GM18498 (cell line): ENCODE measurements around the gene ITGA11.
A peak's percentile ranks its signal among the peaks of the same experiment; 100 is the strongest.

Experiments used
- ATAC-seq: cut with Tn5 transposase; IDR thresholded peaks from one replicate; pipeline ENCODE4 v1.9.1; 2021; ENCODE audit warnings: mild to moderate bottlenecking, moderate library complexity; ENCODE audit not compliant: unreplicated experiment

ITGA11 gene

DNA sequence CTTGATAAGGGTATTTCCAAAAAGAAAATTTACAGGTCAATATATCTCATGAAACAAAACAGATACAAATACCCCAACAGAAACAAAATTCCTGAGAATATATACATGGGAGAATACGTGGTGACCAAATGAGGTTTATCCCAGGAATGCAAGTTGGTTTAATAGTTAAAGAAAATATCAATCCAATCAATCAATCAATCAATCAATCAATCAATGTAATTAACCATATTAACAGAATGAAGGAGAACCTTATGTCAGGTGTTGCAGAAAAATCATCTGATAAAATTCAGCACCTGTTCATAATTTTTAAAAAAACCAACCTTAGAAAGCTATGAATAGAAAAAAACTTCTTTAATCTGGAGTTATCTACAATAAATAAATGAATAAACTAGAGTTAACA lies 35.9 kb downstream of the ITGA11 start:
- ATAC-seq, result no peak

DNA sequence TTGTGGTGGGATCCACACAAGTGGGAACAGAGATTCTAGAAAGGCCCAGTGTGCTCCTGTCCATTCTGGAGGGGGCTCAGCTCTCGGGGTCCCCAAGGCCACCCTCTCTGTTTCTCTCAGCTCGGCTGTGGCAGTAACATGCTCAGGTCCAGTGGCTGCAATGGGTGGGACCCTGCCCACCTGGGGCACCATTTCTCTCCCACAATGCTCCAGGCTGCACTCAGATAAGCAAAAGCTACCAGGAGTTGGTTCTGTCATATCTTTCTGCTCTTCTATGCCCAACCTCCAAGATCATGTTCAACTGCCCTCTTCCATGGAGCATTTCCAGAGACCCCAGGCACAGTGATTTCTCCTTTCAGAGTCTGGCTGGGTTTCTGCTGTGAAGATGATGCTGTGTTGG lies 40.8 kb downstream of the ITGA11 start:
- ATAC-seq, result no peak

DNA sequence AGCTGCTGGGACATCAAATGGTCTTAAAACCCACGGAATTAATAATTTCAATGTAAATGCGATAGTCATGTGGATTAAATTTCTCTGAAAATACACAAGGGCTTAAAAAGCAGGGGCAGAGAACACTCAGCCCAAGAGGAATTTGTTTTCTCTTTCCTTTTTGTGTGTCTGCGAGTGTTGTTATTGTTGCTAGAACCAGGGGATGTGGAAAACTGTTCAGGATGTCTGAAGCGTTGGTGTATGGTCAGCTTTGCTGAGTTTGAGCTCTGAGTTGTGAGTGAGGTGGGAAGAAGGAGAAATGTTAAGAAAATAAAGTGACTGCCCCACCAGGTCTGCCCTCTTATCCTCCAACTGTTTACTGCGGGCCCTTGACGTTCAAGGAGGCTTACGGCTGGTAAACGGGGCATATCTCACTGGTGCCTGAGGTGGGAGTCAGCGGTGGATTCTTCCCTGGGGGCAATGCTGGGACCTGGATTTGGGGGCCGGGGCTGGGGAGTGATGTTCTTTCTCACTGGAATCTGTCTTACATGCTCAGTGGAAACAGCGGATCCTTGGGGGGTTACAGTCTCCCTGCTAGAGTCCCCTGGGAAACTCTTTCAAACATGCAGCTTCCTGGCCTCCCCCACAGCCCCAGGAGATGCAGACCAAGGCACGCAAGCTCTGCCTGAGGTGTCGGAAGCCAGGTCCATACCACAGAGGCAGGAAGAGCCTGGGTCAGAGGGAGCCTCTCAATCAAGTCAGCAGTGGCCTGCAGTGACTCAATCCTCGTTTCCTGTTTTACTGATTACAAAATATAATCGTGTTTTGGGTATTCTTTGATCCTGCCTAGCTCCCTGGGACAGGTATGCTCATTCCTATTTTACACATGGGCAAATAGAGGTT lies 41.8 kb downstream of the ITGA11 start:
- no peak for ATAC-seq

DNA sequence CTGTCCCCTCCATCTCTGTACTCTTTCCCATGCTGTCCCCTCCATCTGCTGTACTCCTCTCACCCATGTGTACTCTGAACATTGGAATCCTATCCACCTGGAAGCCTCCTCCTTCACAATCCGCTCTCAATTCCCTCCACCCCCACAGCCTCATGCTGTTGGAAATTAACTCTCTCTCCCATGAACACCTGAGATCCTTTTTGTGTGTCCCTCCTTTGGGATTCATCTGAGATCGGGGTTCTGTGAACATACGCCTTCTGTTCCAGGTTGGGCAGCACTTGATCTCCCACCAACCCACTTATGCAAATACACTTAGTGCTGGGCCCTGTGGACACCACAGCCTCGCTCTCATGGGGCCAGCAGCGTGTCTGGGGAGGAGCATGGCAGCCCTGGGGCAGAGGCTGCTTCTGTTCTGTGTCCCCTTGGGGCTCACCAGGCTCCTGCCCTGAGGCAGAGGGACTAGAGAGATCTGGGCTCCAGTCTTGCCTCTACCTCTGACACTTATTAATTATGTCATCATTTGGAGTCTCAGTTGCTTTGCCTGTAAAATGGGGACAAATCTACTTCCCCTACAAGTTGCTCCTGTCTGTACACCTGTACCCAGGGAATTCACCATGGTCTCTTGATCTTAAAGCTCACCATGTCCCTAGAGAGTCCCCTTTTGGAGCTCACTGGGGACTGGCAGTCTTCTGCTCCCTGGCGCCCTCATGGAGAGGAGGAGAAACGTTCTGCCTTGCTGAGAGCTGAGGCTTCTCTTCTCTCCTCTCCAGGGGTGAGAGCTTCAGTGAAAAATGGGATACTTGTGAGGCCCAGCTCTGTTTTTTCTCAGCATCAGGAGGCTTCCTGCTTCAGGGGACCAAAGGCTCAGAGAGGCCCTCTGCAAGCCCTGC lies 42.7 kb downstream of the ITGA11 start:
- no peak for ATAC-seq

DNA sequence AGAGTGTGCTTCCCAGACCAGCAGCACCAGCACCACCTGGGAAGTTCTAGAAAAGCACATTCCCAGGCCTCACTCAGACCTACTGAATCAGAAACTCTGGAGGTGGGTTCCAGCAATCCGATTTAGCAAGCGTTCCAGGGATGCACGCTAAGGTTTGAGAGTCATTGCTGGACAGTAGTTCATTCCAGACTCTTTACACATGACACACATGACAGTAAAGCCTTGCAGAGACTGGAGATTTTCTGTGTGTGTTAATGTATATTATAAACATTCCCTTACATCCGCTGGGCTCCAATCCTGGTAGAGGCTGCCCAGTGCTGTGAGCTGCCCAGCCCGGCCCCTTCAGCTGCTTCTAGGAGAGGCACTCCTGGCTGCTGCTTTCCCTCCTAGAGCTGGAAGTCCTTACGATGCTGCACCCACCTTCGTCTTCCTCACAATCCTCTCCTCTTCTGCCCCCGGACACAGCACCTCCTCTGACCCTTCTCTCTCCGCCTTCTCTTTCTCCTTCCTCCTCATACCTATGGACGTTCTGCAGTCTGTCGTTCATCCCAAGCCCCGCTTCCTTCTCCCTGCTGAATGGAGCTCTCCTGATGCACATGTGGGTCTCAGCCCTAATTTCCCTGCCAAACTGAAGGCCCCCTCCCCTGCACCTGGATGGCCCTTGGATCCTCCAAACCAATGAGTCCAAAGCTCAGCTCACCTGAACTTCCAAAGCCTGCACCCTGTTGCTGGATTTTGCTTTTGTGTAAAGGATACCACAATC lies 44.4 kb downstream of the ITGA11 start:
- no peak for ATAC-seq

DNA sequence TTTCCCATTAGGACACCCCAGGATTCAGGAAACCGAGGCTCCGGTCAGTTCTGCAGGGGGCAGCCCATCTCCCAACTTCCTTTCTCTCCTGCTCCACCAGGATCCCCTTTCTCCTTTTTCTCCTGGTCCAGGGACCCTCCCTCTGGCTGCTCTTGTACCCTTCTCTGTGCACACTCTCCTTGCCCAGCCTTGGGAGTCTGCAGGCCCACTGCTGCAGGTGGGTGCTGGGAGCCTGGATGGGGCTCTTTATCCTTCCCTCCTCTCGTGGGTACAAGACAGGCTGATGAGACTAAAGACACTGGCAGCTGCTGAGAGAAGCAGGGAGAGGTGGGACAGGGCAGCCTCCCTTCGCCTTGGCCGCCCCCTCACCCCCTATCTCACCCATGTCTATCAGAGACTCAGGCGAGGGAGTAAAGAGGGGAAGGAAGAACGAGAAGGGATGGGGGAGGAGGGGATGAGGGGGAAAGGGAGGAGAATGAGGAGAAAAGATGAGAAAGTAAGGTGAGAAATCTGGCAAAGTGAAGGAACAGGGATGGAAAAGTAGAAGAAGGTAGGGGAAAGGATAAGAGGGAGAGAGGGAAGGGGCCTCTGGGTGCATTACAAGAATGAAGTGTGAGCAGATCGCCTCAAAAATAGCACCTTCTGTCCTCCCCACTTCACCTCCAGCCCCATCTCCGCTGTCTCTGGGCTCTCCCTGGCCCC lies 45.2 kb downstream of the ITGA11 start:
- no peak for ATAC-seq

DNA sequence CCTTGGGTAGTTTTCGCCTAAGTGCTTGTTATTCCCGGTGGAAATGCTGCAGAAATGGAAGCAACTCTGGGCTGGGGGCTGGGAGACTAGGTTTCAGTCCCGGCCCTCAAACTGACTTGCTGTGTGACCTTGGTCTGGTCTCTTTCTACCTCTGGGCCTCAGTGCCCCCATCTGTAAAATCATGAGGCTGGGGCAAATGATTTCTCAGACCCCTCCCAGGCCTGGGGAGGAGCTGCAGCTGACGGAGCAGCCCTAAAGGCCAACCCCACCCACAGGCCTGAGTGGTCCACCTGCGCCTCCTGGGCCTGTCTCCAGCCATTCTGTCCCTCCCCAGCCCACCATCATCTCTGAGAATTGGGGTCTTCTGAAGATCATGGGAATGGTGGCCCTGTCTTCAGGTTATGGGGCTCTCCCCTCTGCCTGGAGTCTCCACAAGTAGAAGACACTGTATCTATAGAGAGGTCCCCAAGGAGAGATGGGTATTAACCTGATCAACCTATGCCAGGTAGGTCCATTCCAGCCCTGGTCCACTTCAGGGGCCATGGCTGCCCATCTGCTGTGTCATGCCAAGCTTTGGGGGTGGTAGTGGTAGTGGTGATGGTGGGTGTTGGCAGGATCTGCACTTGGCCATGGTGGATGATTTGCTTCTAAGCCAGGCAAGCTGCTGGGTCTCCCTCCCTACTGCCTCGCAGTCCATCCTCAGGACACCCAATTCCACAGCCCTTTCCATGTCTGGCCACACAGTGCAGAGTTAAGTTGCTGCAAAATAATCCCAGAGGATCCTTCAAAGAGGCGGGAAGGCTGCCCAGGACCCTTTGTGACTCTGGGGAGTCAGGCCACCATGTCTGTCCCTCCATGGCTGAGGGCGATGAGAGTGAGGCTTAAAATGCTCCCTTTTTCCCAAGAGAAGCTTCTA lies 46.0 kb downstream of the ITGA11 start:
- no peak for ATAC-seq

DNA sequence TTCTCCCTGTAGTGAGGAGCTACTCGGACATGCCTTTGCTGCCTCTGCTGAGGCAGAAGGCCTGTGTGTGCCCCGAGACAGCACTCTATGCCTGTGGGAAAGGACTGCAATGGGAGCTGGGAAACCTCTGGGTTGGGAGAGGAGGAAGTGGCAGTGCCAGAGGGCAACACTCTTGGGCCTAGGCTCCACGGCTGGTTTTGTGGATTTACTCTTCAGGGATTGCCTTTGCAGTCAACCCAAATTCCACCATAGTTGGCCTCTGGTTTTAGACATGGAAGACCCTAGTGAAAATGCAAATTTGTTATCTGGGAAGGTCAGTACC lies 46.8 kb downstream of the ITGA11 start:
- no peak for ATAC-seq

DNA sequence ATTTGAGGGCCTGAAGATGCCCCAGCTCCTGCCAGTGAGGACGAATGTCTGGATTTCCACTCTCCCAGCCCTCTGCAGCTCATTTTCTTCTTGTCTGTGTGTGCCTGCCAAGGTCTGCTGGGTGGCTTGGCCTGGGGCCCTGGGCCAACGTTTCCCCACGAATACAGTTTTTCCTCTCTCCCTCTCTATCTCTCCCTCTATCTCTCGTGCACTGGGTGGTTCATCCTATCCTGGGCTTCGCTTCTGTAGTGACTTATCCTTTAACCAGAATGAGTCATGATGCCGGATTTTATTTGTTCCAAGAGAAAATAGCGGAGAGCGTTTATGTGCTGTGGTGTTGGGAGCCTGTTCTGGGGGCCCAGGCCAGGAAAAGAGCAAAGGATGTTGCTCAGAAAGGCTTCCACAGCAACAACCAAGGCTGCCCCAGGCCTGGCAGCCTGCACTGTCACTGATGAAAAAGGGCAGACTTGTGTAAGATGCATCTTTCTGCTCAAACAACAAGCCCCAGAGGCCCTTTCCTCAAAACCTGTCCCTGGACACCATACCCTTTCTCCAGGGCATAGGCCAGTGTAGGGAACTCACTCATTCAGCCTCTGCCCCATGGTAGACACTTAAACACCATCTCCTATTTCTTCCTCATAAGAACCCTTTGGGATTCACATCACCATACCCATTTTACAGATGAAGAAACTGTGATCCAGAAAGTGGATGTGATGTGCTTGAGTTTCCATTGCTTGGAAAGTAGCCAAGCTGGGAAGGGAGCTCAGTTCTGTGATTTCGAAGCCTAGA lies 47.3 kb downstream of the ITGA11 start:
- ATAC-seq, result no peak

DNA sequence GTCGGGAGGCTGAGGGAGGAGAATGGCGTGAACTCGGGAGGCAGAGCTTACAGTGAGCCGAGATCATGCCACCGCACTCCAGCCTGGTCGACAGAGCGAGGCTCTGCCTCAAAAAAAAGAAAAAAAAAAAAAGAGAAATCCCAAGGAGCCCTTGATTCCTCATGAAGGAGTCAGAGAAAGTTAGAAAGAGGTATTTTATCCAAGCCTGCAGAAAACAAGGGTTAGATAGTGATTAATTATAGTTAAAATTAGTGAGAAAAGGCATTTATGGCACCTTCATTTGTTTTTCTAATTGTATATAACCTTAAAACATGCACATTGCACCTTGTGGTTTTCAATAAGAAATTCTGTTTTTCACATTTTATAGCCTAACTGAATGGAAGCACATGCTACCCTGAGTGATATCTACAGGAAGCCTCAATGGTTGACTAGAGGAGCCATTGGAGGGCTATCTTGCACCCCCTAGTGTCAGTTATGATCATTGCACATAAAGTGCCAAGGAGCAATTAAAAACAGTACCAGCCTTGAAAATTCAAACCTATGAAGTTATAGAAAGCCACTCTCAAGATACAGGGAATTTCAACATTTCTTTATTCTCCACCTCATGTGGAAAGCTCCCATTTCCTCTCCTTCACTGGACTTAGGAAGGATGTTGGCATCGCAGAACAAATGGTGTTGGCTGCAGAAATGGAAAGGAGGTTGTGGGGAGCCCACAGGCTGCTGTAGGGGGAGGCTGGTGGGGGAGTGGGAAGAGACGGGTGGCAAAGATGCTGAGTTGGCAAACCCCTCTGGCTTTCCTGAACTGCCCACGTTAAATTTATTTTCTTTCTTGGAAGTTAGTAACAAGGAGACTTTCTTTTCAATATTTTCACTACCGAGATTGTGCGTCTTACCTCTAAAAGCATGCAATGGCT lies 48.5 kb downstream of the ITGA11 start:
- peak; percentile 59 for ATAC-seq

DNA sequence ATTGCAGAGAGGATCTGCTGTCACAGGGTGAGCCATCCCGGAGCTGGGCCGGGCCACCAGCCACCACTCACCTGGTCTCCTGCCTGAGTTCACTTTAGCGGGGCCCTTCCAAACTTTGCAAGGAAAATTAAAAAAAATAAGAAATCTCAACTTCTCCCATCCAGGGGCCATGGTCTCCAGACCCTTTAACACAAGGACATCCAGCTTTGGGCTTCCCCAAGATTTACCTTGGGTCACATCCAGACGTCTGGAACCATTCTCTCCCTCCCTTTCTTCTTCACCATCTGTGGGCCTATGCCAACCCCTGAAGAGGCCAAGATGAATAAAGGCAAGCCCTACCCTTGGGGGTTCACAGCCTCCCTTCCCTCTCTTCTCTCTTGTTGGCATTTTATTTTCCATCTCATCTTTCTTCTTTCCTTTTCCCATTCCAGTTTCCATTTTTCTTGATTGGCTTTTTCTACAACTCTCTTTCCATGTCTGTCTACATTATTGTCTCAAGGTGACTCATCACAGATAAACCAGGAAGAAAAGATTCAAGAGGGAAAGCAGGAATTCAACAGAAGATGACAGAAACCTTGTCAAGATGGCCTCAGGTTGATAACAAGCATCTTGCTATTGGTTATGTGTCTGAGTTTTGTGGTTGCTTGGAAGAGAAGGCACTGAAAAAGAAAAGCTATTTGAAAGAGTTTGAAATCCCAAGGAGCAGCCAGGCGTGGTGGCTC lies 49.5 kb downstream of the ITGA11 start:
- no peak for ATAC-seq

DNA sequence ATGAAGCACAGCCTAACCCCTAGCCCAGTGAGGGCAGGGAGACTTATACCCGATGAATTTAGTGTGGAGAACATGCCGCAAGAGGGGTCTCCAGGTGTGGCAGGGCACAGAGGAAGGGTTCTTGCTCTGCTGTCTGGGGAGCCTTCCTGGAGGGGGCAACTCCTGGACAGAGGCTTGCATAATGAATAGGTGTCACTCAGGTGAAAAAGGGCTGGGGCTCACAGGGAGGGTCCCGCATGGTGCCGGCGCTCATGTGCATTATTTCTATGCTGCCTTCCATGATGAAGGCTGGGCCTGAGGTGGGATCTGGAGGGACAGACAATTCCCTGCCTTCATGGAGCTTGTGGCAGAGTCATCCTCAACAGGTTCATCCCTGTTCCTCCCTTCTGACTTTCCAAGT lies 51.5 kb downstream of the ITGA11 start:
- no peak for ATAC-seq

DNA sequence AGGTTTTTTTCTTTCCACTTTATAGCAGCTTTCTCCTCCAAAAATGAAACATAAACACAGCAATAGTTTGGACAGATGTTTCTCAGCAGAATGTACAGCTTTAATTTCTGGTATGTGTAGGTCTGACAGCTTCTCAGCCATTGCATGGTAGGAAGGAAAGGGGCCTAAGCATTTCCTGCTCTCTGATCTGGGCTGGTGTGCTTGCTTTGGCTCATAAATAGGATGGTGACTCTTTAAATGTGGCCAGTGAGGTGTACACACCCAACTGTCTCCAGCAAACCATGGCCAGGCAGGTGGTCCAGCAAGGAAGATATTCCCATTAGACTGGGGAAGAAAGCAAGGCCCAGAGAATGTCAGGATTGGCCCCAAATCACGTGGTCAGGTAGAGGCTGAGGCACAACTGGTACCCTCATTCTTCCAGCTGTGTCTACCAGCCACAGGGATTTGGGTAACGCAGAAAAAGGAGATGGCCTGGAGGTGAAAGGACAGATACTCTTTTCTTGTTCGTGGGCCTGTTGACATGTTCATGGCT lies 52.1 kb downstream of the ITGA11 start:
- ATAC-seq, result no peak

DNA sequence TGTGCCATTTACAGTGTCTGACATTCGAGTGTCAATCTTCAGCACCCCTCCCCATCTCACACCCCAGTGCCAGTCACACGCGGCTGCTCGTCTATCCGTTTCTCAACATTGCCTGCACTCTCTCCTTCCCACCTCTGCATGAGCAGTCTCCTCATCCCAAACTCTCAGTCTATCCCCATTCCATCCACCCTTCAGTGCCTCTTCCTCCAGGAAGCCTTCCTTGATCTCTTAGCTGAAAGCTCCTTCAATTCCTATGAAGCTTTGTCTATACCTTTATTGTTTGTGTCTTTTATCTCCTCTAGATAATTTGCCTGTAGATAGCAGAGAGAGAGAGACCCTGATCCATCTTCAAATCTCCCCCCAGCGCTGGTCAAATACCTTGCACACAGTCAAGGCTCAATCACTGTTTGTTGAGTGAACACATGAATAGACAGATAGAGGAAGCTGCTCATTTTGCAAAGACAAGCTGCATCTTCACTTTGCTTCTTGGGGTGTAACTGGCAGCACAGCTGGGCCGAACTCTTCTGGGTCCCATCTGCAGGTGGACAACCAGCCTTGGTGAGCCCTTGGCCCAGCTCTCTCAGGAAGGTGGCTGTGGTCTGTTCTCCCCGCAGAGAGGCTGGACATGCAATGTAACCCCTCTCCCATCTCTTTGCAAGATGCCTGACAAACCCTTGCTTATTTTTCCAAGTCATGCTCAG lies 52.8 kb downstream of the ITGA11 start:
- ATAC-seq, result no peak

DNA sequence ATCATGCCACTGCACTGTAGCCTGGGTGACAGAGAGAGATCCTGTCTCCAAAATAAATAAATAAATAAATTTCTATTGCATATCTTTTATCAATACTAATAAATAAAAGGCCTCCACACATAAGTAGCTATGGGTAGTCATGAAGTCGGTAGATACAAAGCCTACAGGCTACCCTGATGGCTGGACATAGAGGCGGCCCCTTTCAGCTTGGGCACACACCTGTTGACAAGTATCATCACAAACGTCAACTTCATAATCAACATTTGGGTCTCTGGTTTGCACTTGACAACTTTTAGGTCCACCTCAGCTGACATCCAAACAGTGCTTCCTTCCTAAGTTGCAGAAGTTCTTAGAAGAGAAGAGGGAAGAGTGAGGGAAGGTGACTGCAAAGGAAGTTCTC lies 53.4 kb downstream of the ITGA11 start:
- no peak for ATAC-seq

DNA sequence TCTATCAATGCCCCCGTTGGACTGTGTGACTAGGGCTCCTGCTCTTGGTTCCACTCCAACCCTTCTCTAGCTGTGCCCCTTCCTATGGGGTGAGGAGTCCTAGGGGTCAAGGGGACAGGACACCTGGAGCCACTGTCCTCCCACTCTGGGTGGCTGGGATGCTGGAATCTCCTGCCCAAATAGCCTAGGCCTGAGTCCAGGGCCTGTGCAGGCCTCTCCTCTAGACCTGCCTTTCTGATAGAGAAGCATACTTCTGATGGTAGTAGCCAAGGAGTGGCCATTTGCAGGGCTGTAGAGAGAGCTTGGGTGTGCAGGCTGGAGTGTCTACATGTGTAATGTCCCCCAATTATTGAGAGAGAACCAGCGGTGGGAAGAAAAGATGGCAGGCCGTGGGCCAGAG lies 54.2 kb downstream of the ITGA11 start:
- ATAC-seq, result no peak
